Right lobe of liver (tissue), 6 donors: ENCODE measurements around the gene ENDOU. TPM values are rescaled to one million over a fixed set of nuclear protein-coding genes. Genes with fewer than 3 reads are reported as not detected.
A peak's percentile ranks its signal among the peaks of the same experiment; 100 is the strongest.

Experiments used
- ATAC-seq, 4 donors: fragments of 200-7000 bp; cut with Tn5 transposase; one replicate each; pipeline ENCODE4 v1.9.1; 2020; ENCODE audit warnings: mild to moderate bottlenecking in 4 of 4, moderate library complexity in 4 of 4
- DNase-seq, 3 donors: peaks; one replicate each; pipeline ENCODE4 v3.0.0-alpha.2; 2020
- H3K27ac ChIP-seq, 3 donors: fragments of 200-600 bp; one replicate each; pipeline ENCODE4 v1.8.0; 2022
- H3K27me3 ChIP-seq, 2 donors: fragments of 200-600 bp; one replicate each; pipeline ENCODE4 v1.8.0; 2022
- H3K36me3 ChIP-seq, 4 donors: fragments of 200-600 bp; sonication (generic) in 1 of 4; one replicate each; pipeline versions ENCODE4 v1.5.1 to v1.8.0; 2017 to 2022; ENCODE audit warnings: control low read depth in 1 of 4
- H3K4me1 ChIP-seq, 4 donors: fragments of 200-600 bp; sonication (generic) in 1 of 4; one replicate each; pipeline versions ENCODE4 v1.5.1 to v1.8.0; 2017 to 2022; ENCODE audit warnings: control low read depth in 1 of 4
- H3K4me3 ChIP-seq, 3 donors: fragments of 200-600 bp; one replicate each; pipeline ENCODE4 v1.8.0; 2022
- H3K9me3 ChIP-seq, 4 donors: fragments of 200-600 bp; sonication (generic) in 1 of 4; one replicate each; pipeline versions ENCODE4 v1.5.1 to v1.8.0; 2017 to 2022; ENCODE audit warnings: control low read depth in 1 of 4
- POLR2A ChIP-seq: fragments of 450-650 bp; IDR thresholded peaks from one replicate; pipeline ENCODE4 v1.6.1; 2017; ENCODE audit warnings: antibody characterized with exemption, mild to moderate bottlenecking
- WGBS: methylation state at CpG from one replicate; pipeline ENCODE4 v1.1.6; 2018; ENCODE audit warnings: low coverage, low lambda C conversion rate; ENCODE audit not compliant: insufficient coverage; ENCODE audit errors: missing lambda C conversion rate; 5-methylcytosine and 5-hydroxymethylcytosine counted together
- intact Hi-C, 2 donors: fragments of 100-400 bp; cut with DNase I; formaldehyde crosslinking; loops; one replicate each; pipeline versions ENCODE4 v1.11.2 to v1.14.1; 2022
- total RNA-seq, 6 experiments: library from RNA; depleted of rRNA in 2 of 6; stranded (reverse); fragments of >200 nt in 2 of 6; fragmentation: NEBNext Ultra II Directional in 3 of 6; extraction: Animal tissue kit (Norgen Biotek cat#: 25700) in 3 of 6; gene quantifications; one replicate each; pipeline versions ENCODE4 v1.1.0 to v1.2.4, GENCODE V29; 2016 to 2023
- TF ChIP-seq, protein P1 (sequence below), 4 donors: fragments of 200-600 bp in 3 of 4; fragments of 450-650 bp in 1 of 4; IDR thresholded peaks; one replicate each; pipeline versions ENCODE4 v1.5.1 to v1.8.0; 2016 to 2022; ENCODE audit warnings: antibody characterized with exemption in 4 of 4, mild to moderate bottlenecking in 2 of 4
- donor health status: DM: no; HTN: yes; CAD: no.
- donor health status: DM: no; HTN: no; CAD: no.
- donor health status: DM: no; HTN: no; CAD: no.
- donor health status: DM: no; HTN: yes; CAD: no.
- donor health status: DM: no; HTN: yes; CAD: no.

ENDOU gene
- total RNA-seq, 6 experiments from 2014 or later, result not detected

DNA sequence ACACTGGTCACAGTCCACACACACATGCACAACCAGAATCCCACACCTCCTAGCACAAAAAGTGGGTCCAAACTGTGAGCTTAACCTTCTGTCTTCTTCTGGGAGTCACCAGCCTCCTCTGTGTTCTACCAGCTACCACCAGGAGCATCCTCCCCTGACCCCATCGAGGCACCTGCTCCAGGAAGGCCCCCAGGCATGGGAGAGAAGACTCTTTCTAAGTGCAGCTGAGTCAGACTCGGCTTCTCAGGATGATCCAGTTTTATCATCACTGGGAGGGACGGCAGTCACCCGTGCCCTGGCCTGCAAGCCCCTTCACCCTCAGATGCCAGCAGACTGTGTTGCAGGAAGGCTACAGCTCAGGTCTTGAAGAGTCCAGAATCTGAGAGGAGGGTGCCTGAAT is 7.9 kb upstream of the ENDOU start:
- H3K4me1 ChIP-seq, result peaks cover 0 to 30% (median 13%) of the 10 kb centered on the region in 4 donors
- no peaks in the 10 kb centered on the region for H3K36me3 ChIP-seq
- intact Hi-C loops, result no loop called here
- no peaks in the 10 kb centered on the region for H3K9me3 ChIP-seq
- no peak for DNase-seq
- no peak for TF ChIP-seq POLR2A
- TF ChIP-seq, protein P1, sequence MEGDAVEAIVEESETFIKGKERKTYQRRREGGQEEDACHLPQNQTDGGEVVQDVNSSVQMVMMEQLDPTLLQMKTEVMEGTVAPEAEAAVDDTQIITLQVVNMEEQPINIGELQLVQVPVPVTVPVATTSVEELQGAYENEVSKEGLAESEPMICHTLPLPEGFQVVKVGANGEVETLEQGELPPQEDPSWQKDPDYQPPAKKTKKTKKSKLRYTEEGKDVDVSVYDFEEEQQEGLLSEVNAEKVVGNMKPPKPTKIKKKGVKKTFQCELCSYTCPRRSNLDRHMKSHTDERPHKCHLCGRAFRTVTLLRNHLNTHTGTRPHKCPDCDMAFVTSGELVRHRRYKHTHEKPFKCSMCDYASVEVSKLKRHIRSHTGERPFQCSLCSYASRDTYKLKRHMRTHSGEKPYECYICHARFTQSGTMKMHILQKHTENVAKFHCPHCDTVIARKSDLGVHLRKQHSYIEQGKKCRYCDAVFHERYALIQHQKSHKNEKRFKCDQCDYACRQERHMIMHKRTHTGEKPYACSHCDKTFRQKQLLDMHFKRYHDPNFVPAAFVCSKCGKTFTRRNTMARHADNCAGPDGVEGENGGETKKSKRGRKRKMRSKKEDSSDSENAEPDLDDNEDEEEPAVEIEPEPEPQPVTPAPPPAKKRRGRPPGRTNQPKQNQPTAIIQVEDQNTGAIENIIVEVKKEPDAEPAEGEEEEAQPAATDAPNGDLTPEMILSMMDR (IDR thresholded peaks at IDR 0.05), result no peak
- WGBS, result no CpG with 5 or more reads among the region's 4 CpGs
- H3K4me3 ChIP-seq, result no peak overlapping the region
- H3K27me3 ChIP-seq, result no peaks in the 10 kb centered on the region
- no peak for ATAC-seq
- no peak overlapping the region for H3K27ac ChIP-seq

DNA sequence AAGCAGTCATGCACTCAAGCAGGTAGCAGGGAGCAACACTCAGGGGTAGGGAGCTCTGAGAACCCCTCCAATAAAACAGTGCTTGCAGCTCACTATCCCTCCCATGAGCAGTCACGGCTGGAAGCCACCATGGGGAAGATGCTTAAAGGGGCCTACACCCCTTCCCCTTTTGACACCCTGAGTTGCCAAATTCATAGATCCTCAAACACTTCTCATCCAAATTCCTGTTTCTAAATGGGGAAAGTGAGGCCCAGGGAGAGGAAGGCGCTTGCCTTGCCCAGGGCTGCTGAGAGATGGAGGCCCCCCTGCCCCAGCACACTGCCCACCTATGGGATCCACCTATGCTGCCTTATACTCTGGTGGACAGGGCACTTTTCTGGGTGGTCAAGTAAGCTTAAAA is 7.2 kb upstream of the ENDOU start:
- intact Hi-C loops, result no loop called here
- H3K9me3 ChIP-seq, result no peaks in the 10 kb centered on the region
- no peak overlapping the region for H3K4me3 ChIP-seq
- TF ChIP-seq, protein P1 (IDR thresholded peaks at IDR 0.05), result no peak
- no peak for TF ChIP-seq POLR2A
- no peaks in the 10 kb centered on the region for H3K27me3 ChIP-seq
- ATAC-seq, result no peak
- H3K27ac ChIP-seq, result no peak overlapping the region
- whole genome bisulfite sequencing, result 90% methylated on average over 2 of the region's 2 CpGs
- DNase-seq, result no peak
- H3K36me3 ChIP-seq, result no peaks in the 10 kb centered on the region
- H3K4me1 ChIP-seq, result peaks cover 0 to 26% (median 8%) of the 10 kb centered on the region in 4 donors

DNA sequence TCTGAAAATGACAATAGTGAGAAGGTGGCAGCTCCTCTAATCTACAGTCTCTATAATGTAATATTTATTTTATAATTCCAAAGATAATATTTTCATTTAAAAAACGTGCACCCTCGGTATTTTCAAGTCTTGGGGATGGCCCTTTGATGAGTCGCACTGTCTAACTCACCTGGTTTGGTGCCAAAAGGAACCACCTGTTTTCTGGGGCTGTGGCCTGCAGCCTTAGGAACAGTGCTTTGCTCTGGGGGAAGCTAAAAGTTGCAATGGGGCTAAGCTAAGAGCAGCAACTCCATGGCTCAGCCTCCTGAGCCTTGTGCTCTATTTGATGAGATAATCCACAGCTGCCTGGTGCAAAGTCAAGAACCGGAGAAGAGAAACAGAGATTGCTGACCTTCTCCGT is 6.4 kb upstream of the ENDOU start:
- Histone ChIP-seq H3K9me3 (no peaks in the 10 kb centered on the region), H3K27ac (no peak overlapping the region), H3K36me3 (no peaks in the 10 kb centered on the region), H3K27me3 (no peaks in the 10 kb centered on the region), H3K4me1 (peaks cover 0 to 18% (median 4%) of the 10 kb centered on the region in 4 donors), H3K4me3 (no peak overlapping the region)
- TF ChIP-seq POLR2A, result no peak
- TF ChIP-seq, protein P1 (IDR thresholded peaks at IDR 0.05), result no peak
- no peak for ATAC-seq
- 41% methylated on average over 3 of the region's 5 CpGs for WGBS
- intact Hi-C loops, result no loop called here
- no peak for DNase-seq

DNA sequence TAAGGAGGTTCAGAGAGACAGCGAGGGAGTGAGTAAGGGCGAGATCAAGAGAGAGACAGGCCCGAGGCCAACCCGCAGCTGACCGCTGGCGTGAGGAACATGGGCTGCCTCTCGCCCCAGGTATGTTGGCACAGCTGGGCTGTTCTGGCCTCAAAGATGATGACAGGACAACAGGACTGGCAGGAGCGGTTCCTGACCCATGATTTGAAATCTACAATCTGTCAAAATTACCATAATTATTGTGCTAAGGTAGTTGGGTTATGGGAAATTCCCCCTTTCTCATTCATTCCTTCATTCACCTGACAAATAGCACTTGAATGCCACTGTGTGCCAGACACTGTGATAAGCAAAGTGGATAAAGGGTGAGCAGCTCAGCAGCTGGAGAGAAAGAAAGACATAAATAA is 5.1 kb upstream of the ENDOU start:
- H3K4me1 ChIP-seq, result peaks cover 0 to 11% (median 4%) of the 10 kb centered on the region in 4 donors
- TF ChIP-seq, protein P1 (IDR thresholded peaks at IDR 0.05), result no peak
- TF ChIP-seq POLR2A, result no peak
- intact Hi-C loops, result no loop called here
- H3K4me3 ChIP-seq, result no peak overlapping the region
- H3K36me3 ChIP-seq, result no peaks in the 10 kb centered on the region
- DNase-seq (peak in 1 of 3 donors; percentile 46), ATAC-seq (peak in 2 of 4 donors; percentile 64 to 74)
- peak overlapping the region in 1 of 3 donors; percentile 22 for H3K27ac ChIP-seq
- WGBS, result 46% methylated on average over 7 of the region's 8 CpGs
- no peaks in the 10 kb centered on the region for H3K27me3 ChIP-seq
- no peaks in the 10 kb centered on the region for H3K9me3 ChIP-seq

DNA sequence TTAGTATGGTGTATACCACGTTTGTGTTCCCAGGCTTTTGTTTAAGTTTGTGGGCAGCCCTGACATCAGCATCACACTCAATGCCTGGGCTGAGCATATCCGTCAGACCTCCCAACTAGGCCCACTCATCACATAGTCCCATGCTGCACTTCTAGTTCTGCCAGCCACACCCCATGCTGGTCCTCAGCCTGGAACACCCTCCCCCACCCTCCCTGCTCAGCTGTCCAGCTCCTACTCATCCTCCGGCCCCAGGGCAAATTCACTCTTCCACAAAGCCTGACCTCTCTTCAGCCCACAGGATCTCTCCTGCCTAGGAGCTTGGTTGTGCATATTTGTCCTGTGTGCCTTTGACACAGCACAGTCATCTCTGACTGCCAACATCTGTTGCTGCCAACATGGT is 3.9 kb upstream of the ENDOU start:
- DNase-seq (no peak), ATAC-seq (peak; percentile 31 to 65 (median 52))
- no peaks in the 10 kb centered on the region for H3K27me3 ChIP-seq
- no peak overlapping the region for H3K4me3 ChIP-seq
- intact Hi-C loops, result no loop called here
- H3K9me3 ChIP-seq, result no peaks in the 10 kb centered on the region
- H3K27ac ChIP-seq, result no peak overlapping the region
- no peak for TF ChIP-seq POLR2A
- TF ChIP-seq, protein P1 (IDR thresholded peaks at IDR 0.05), result no peak
- 29% methylated on average over 2 of the region's 3 CpGs for WGBS
- H3K36me3 ChIP-seq, result no peaks in the 10 kb centered on the region
- peaks cover 0 to 11% (median 4%) of the 10 kb centered on the region in 4 donors for H3K4me1 ChIP-seq
